PFSK-1 (cell line): ENCODE measurements around the gene RNF31.

Experiments used
- FOXP2 ChIP-seq: optimal IDR thresholded peaks from 2 replicates; pipeline ENCODE3; 2011; ENCODE audit warnings: borderline replicate concordance, control low read depth, inconsistent platforms; ENCODE audit not compliant: insufficient read depth; ENCODE audit errors: extremely low read length, extremely low read depth
- POLR2AphosphoS5 ChIP-seq: IDR thresholded peaks from 2 replicates; pipeline ENCODE4 v1.6.1; 2012; ENCODE audit warnings: low read depth, mild to moderate bottlenecking, control low read depth, low read length, moderate library complexity
- SIN3A ChIP-seq: IDR thresholded peaks from 2 replicates; pipeline ENCODE4 v1.6.1; 2012; ENCODE audit warnings: mild to moderate bottlenecking, low read length, moderate library complexity, borderline replicate concordance; ENCODE audit not compliant: insufficient read depth
- TAF1 ChIP-seq: IDR thresholded peaks from 2 replicates; pipeline ENCODE4 v1.6.1; 2012; ENCODE audit warnings: low read length, control low read depth, borderline replicate concordance; ENCODE audit not compliant: insufficient read depth
- TF ChIP-seq, protein P1 (sequence below), 2 experiments: IDR thresholded peaks; 2 replicates each; pipeline versions ENCODE4 v1.6.1 to v1.8.0; 2011 to 2012; ENCODE audit warnings: low read depth in 2 of 2, low read length in 2 of 2, control low read depth in 1 of 2, inconsistent platforms in 1 of 2, mild to moderate bottlenecking in 1 of 2, moderate library complexity in 1 of 2; ENCODE audit not compliant: insufficient read depth in 1 of 2

DNA sequence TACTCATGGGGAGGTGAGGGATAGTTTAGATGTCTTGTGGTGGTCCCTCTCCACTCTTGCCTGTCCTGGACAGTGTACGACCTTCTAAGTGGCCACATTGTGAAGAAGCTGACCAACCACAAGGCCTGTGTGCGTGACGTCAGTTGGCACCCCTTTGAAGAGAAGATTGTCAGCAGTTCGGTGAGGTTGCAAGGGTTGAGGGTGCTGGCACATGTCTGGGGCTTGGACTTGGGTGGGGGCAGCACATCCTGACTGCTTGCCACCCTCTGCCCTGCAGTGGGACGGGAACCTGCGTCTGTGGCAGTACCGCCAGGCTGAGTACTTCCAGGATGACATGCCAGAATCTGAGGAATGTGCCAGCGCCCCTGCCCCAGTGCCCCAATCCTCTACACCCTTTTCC, 24.4 kb upstream of the RNF31 start:
- TF ChIP-seq, protein P1, sequence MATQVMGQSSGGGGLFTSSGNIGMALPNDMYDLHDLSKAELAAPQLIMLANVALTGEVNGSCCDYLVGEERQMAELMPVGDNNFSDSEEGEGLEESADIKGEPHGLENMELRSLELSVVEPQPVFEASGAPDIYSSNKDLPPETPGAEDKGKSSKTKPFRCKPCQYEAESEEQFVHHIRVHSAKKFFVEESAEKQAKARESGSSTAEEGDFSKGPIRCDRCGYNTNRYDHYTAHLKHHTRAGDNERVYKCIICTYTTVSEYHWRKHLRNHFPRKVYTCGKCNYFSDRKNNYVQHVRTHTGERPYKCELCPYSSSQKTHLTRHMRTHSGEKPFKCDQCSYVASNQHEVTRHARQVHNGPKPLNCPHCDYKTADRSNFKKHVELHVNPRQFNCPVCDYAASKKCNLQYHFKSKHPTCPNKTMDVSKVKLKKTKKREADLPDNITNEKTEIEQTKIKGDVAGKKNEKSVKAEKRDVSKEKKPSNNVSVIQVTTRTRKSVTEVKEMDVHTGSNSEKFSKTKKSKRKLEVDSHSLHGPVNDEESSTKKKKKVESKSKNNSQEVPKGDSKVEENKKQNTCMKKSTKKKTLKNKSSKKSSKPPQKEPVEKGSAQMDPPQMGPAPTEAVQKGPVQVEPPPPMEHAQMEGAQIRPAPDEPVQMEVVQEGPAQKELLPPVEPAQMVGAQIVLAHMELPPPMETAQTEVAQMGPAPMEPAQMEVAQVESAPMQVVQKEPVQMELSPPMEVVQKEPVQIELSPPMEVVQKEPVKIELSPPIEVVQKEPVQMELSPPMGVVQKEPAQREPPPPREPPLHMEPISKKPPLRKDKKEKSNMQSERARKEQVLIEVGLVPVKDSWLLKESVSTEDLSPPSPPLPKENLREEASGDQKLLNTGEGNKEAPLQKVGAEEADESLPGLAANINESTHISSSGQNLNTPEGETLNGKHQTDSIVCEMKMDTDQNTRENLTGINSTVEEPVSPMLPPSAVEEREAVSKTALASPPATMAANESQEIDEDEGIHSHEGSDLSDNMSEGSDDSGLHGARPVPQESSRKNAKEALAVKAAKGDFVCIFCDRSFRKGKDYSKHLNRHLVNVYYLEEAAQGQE (IDR thresholded peaks at IDR 0.05; ENCODE audit: insufficient read depth in 1 of 2, low read depth in 2 of 2, low read length in 2 of 2), result no peak
- TF ChIP-seq POLR2AphosphoS5 (no peak), SIN3A (no peak), TAF1 (no peak), FOXP2 (no peak)
